ENCODE results near the gene CLECL1.

GRCh38 chr12:9732921-9733461, at the start of gene CLECL1:
- TF ChIP-seq CTCF (IDR thresholded peaks at IDR 0.05; ENCODE audit: extremely low read depth in 1 of 2, insufficient read depth in 1 of 2, low read depth in 1 of 2, low read length in 2 of 2): no peak
- no peak for TF ChIP-seq POLR2A (IDR thresholded peaks at IDR 0.05; ENCODE audit: low read depth, low read length)
- TF ChIP-seq POLR2AphosphoS5 (IDR thresholded peaks at IDR 0.05; ENCODE audit: insufficient read depth, low read depth, low read length): no peak
- TF ChIP-seq FOS (IDR thresholded peaks at IDR 0.05; ENCODE audit: borderline replicate concordance, insufficient read depth, low read length): no peak
